Breast epithelium (tissue), 3 donors: ENCODE data around the gene GDNF.

Source experiments
- CTCF ChIP-seq, 3 donors: fragments of 450-650 bp; IDR thresholded peaks; one replicate each; pipeline ENCODE4 v1.5.1; 2016 to 2017; ENCODE audit warnings: antibody characterized with exemption in 3 of 3, mild to moderate bottlenecking in 3 of 3, moderate library complexity in 3 of 3
- POLR2A ChIP-seq: fragments of 450-650 bp; IDR thresholded peaks from one replicate; pipeline ENCODE4 v1.6.1; 2016; ENCODE audit warnings: antibody characterized with exemption, mild to moderate bottlenecking, moderate library complexity
- POLR2AphosphoS5 ChIP-seq, 3 donors: sonication (generic); formaldehyde crosslinking; IDR thresholded peaks; one replicate each; pipeline ENCODE4 v1.6.1; 2017; ENCODE audit warnings: antibody characterized with exemption in 3 of 3

GRCh38 chr5:37857696-37858095 is 17.9 kb upstream of the GDNF start:
- no peak for TF ChIP-seq POLR2AphosphoS5 (IDR thresholded peaks at IDR 0.05)
- TF ChIP-seq CTCF (IDR thresholded peaks at IDR 0.05): no peak
- no peak for TF ChIP-seq POLR2A
